ENCODE results near the gene SPTBN4. TPM values are rescaled to one million over a fixed set of nuclear protein-coding genes. Genes with fewer than 3 reads are reported as not detected.

SPTBN4 gene
- total and polyA plus RNA-seq, 9 donors: 2.2 to 11.6 (median 6.2) TPM

DNA sequence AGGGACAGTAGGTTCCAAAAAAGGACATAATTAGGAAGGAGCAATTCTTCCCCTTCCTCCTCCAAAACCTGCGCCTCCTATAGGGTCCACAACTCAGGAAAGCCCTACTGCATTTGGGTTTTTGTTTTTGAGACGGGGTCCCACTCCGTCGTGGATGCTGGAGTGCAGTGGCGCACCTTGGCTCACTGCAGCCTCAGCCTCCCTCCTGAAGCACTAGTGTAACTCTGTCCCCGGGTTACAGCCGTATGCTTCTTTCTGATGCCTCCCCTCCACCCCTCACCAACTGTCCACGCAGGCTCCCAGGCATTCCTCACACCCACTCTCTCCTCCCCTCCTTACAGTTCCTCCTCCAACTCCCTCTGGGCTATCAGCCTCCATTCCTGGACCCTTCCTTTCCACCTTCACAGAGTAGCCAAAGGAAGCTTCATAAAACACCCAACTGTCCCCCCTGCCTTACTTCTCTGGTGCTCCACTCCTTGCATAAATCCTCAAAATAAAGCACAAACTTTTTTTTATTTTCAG, 20.5 kb upstream of the SPTBN4 start:
- H3K36me3 ChIP-seq: no peaks in the 10 kb centered on the region
- intact Hi-C loops (cut with DNase I): no loop called here
- H3K9me3 ChIP-seq: no peaks in the 10 kb centered on the region
- DNase-seq: no peak
- H3K4me1 ChIP-seq (ENCODE audit: insufficient read depth): peaks cover 2% of the 10 kb centered on the region
- H3K27ac ChIP-seq: no peak overlapping the region
- TF ChIP-seq EP300 (IDR thresholded peaks at IDR 0.05) (no peak), POLR2A (IDR thresholded peaks at IDR 0.05) (no peak), CTCF (IDR thresholded peaks at IDR 0.05) (no peak)
- 70 to 75% (median 74%) methylated on average over 8 of the region's 8 CpGs for WGBS, 3 donors
- H3K4me3 ChIP-seq: no peak overlapping the region
- no peaks in the 10 kb centered on the region for H3K27me3 ChIP-seq

DNA sequence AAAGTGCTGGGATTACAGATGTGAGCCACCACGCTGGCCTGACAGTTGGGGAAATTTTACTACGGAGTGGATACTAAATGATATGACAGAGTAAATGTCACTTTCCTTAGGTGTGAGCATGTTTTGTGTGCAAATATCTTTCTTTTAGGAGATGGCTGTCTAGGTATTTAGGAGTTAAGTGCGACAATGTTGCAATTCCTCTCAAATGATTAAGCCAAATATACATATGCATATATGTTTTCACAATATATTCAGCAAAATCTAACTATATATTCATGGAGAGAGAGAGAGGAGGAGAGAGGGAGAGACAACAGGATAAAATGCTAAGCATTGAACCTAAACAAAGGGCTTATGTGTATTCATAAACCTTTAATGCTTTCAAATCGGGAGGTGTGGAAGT, 17.3 kb upstream of the SPTBN4 start:
- intact Hi-C loops (cut with DNase I): no loop called here
- WGBS, 3 donors: 89 to 95% (median 92%) methylated on average over 4 of the region's 4 CpGs

GRCh38 chr19:40450664-40451063, 16.1 kb upstream of the SPTBN4 start:
- Histone ChIP-seq H3K36me3 (no peaks in the 10 kb centered on the region), H3K27me3 (no peaks in the 10 kb centered on the region), H3K9me3 (no peaks in the 10 kb centered on the region), H3K27ac (no peak overlapping the region), H3K4me3 (no peak overlapping the region), H3K4me1 (ENCODE audit: insufficient read depth) (no peaks in the 10 kb centered on the region)
- intact Hi-C loops (cut with DNase I): loop anchor here in 1 of 4 donors (10.0 kb wide), 1 partner anchor 136 kb away; no protein-coding TSS in a partner anchor
- no peak for DNase-seq
- WGBS, 3 donors: 91 to 94% (median 92%) methylated on average over 4 of the region's 4 CpGs
- no peak for TF ChIP-seq POLR2A (IDR thresholded peaks at IDR 0.05)
- no peak for TF ChIP-seq CTCF (IDR thresholded peaks at IDR 0.05)

More for the DNA sequence above, 17.3 kb upstream of the SPTBN4 start:
- TF ChIP-seq CTCF (IDR thresholded peaks at IDR 0.05): no peak
- no peak for TF ChIP-seq POLR2A (IDR thresholded peaks at IDR 0.05)
- no peak for TF ChIP-seq EP300 (IDR thresholded peaks at IDR 0.05)
- H3K4me3 ChIP-seq: no peak overlapping the region
- DNase-seq: no peak
- no peaks in the 10 kb centered on the region for H3K9me3 ChIP-seq
- no peak overlapping the region for H3K27ac ChIP-seq
- H3K36me3 ChIP-seq: no peaks in the 10 kb centered on the region
- H3K27me3 ChIP-seq: no peaks in the 10 kb centered on the region
- no peaks in the 10 kb centered on the region for H3K4me1 ChIP-seq (ENCODE audit: insufficient read depth)

DNA sequence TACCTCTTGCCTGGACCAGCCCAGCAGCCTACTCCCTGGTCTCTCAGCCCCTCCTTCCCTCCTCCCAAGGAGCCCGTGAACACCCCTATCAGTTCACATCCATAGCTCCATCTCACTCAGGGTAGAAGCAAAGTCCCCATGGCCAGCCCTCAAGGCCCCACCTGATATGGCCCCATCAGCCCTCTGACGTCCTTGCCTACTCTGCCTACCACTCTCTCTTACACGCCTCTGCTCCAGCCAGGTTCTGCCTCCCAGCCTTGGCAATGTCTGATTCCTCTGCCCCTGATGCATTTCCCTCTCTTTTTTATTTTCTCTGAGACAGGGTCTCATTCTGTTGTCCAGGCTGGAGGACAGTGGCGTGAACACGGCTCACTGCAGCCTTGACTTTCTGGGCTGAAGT, 14.8 kb upstream of the SPTBN4 start:
- Histone ChIP-seq H3K4me3 (no peak overlapping the region), H3K9me3 (no peaks in the 10 kb centered on the region), H3K27ac (no peak overlapping the region), H3K36me3 (no peaks in the 10 kb centered on the region), H3K4me1 (ENCODE audit: insufficient read depth) (no peaks in the 10 kb centered on the region), H3K27me3 (no peaks in the 10 kb centered on the region)
- intact Hi-C loops (cut with DNase I): loop anchor here in 1 of 4 donors (10.0 kb wide), 1 partner anchor 137 kb away; no protein-coding TSS in a partner anchor
- 51 to 59% (median 52%) methylated on average over 5 of the region's 5 CpGs for whole genome bisulfite sequencing, 3 donors
- no peak for DNase-seq
- TF ChIP-seq EP300 (IDR thresholded peaks at IDR 0.05): no peak
- no peak for TF ChIP-seq CTCF (IDR thresholded peaks at IDR 0.05)
- no peak for TF ChIP-seq POLR2A (IDR thresholded peaks at IDR 0.05)

All from ovary (tissue), 9 donors.